Vagina (tissue), 2 donors: ENCODE results near the gene NAAA. TPM values are rescaled to one million over a fixed set of nuclear protein-coding genes. Genes with fewer than 3 reads are reported as not detected.

Experiments used
- DNase-seq, 2 donors: peaks; one replicate each; pipeline ENCODE4 v3.0.0-alpha.2; 2017; ENCODE audit errors: extremely low spot score in 2 of 2
- H3K27ac ChIP-seq: fragments of 200-600 bp; sonication (generic); one replicate; pipeline ENCODE4 v1.5.1; 2019
- H3K27me3 ChIP-seq: fragments of 200-600 bp; sonication (generic); one replicate; pipeline ENCODE4 v1.5.1; 2019
- H3K36me3 ChIP-seq, 2 donors: fragments of 200-600 bp; sonication (generic); one replicate each; pipeline ENCODE4 v1.5.1; 2017 to 2019
- H3K4me1 ChIP-seq: fragments of 200-600 bp; sonication (generic); one replicate; pipeline ENCODE4 v1.5.1; 2019
- H3K4me3 ChIP-seq, 2 donors: fragments of 200-600 bp; sonication (generic); 1 replicate in 1 of 2; 2 replicates in 1 of 2; pipeline ENCODE4 v1.5.1; 2016 to 2019
- H3K9me3 ChIP-seq: fragments of 200-600 bp; sonication (generic); one replicate; pipeline ENCODE4 v1.5.1; 2019
- CTCF ChIP-seq, 3 experiments: fragments of 450-650 bp in 2 of 3; fragments of 200-600 bp in 1 of 3; sonication (generic) in 1 of 3; IDR thresholded peaks; one replicate each; pipeline ENCODE4 v1.5.1; 2017 to 2019; ENCODE audit warnings: antibody characterized with exemption in 3 of 3, mild to moderate bottlenecking in 2 of 3, moderate library complexity in 2 of 3
- POLR2A ChIP-seq, 2 donors: fragments of 450-650 bp; IDR thresholded peaks; one replicate each; pipeline ENCODE4 v1.6.1; 2017; ENCODE audit warnings: antibody characterized with exemption in 2 of 2, mild to moderate bottlenecking in 2 of 2, moderate library complexity in 2 of 2
- POLR2AphosphoS5 ChIP-seq, 2 donors: sonication (generic); formaldehyde crosslinking; IDR thresholded peaks; one replicate each; pipeline ENCODE4 v1.9.0; 2017; ENCODE audit warnings: antibody characterized with exemption in 2 of 2, mild to moderate bottlenecking in 2 of 2, low read depth in 1 of 2; ENCODE audit not compliant: insufficient read depth in 1 of 2
- intact Hi-C: fragments of 100-400 bp; cut with DNase I; formaldehyde crosslinking; loops from one replicate; pipeline ENCODE4 v1.15.1; 2023
- total RNA-seq: library from RNA; depleted of rRNA; stranded (reverse); fragments of >200 nt; gene quantifications from one replicate; pipeline ENCODE4 v1.2.3, GENCODE V29; 2016

NAAA gene
- total RNA-seq, 1 donor from 2014 or later = 110 TPM

DNA sequence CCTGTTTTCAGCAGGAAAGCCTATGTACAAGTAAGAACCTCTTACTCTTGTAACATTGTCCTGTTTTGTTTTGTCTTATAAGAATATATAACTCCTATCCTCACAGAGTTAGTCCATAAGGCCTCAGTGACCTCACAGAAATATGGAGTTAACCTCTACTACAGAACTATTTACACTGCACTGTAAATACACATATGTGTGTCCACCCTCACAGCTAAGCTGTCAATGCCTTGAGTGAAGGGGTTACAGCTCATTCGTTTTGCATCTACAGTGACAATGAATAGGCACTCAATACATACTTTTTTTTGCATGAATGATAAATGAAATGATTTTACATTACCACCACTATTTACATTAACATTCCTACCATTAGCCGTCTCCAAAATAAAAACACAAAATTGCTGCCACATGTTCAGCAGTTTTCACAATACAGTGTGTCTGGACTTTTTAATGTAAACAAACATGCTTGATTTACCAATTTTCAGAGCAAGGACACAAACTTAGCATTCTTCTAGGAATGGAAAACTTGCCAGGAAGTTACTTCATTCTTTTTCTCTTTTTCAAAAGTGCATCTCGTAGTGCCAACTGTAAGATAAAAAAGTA, 9.5 kb upstream of the NAAA start:
- Histone ChIP-seq H3K27me3 (no peaks in the 10 kb centered on the region), H3K36me3 (peaks cover 0 to 59% of the 10 kb centered on the region in 2 donors), H3K27ac (no peak overlapping the region), H3K4me3 (no peak overlapping the region), H3K9me3 (no peaks in the 10 kb centered on the region), H3K4me1 (no peaks in the 10 kb centered on the region)
- intact Hi-C loops = no loop called here
- no peak for TF ChIP-seq CTCF (IDR thresholded peaks at IDR 0.05)
- TF ChIP-seq POLR2A (IDR thresholded peaks at IDR 0.05) = no peak
- no peak for TF ChIP-seq POLR2AphosphoS5 (IDR thresholded peaks at IDR 0.05; ENCODE audit: insufficient read depth in 1 of 2, low read depth in 1 of 2)
- DNase-seq = no peak

- no peak for DNase-seq
- Histone ChIP-seq H3K27me3 (no peaks in the 10 kb centered on the region), H3K4me1 (no peaks in the 10 kb centered on the region), H3K36me3 (peaks cover 0 to 48% of the 10 kb centered on the region in 2 donors), H3K9me3 (no peaks in the 10 kb centered on the region), H3K4me3 (no peak overlapping the region), H3K27ac (no peak overlapping the region)
- TF ChIP-seq CTCF (IDR thresholded peaks at IDR 0.05) (no peak), POLR2AphosphoS5 (IDR thresholded peaks at IDR 0.05; ENCODE audit: insufficient read depth in 1 of 2, low read depth in 1 of 2) (no peak), POLR2A (IDR thresholded peaks at IDR 0.05) (no peak)
- intact Hi-C loops = no loop called here
Measured at GRCh38 chr4:75948822-75949444, 8.1 kb upstream of the NAAA start.

GRCh38 chr4:75939890-75940691, 722 bp downstream of the NAAA start:
- intact Hi-C loops = no loop called here
- peaks cover 9% of the 10 kb centered on the region for H3K4me1 ChIP-seq
- no peak for DNase-seq
- H3K27me3 ChIP-seq = no peaks in the 10 kb centered on the region
- H3K4me3 ChIP-seq = peak overlapping the region; percentile 79 to 87
- no peak for TF ChIP-seq CTCF (IDR thresholded peaks at IDR 0.05)
- TF ChIP-seq POLR2AphosphoS5 (IDR thresholded peaks at IDR 0.05; ENCODE audit: insufficient read depth in 1 of 2, low read depth in 1 of 2) = peak in 1 of 2 donors; percentile 65
- no peaks in the 10 kb centered on the region for H3K9me3 ChIP-seq
- peak overlapping the region; percentile 78 for H3K27ac ChIP-seq
- H3K36me3 ChIP-seq = no peaks in the 10 kb centered on the region

- Histone ChIP-seq H3K36me3 (peaks cover 0 to 8% of the 10 kb centered on the region in 2 donors), H3K4me3 (no peak overlapping the region), H3K27ac (no peak overlapping the region), H3K9me3 (no peaks in the 10 kb centered on the region), H3K4me1 (peaks cover 9% of the 10 kb centered on the region), H3K27me3 (no peaks in the 10 kb centered on the region)
- intact Hi-C loops = no loop called here
- DNase-seq = no peak
- no peak for TF ChIP-seq POLR2A (IDR thresholded peaks at IDR 0.05)
- no peak for TF ChIP-seq POLR2AphosphoS5 (IDR thresholded peaks at IDR 0.05; ENCODE audit: insufficient read depth in 1 of 2, low read depth in 1 of 2)
- TF ChIP-seq CTCF (IDR thresholded peaks at IDR 0.05) = no peak
Measured at GRCh38 chr4:75935628-75936027, 5.2 kb downstream of the NAAA start.
